ACC112 (cell line): Measurements from ENCODE around the gene D2HGDH.

Source experiments
- H2AFZ ChIP-seq: fragments of 200-600 bp; sonication (generic); one replicate; pipeline ENCODE4 v1.6.0; 2017; ENCODE audit warnings: antibody characterized with exemption, low read length; ENCODE audit not compliant: unreplicated experiment
- H3K27ac ChIP-seq: fragments of 200-600 bp; sonication (generic); 2 replicates; pipeline ENCODE4 v1.5.1; 2014; ENCODE audit warnings: low read depth, mild to moderate bottlenecking, antibody characterized with exemption, low read length, moderate library complexity
- H3K27me3 ChIP-seq: fragments of 200-600 bp; sonication (generic); 2 replicates; pipeline ENCODE4 v1.6.1; 2014; ENCODE audit warnings: mild to moderate bottlenecking, antibody characterized with exemption, low read length, moderate library complexity, mixed read lengths; ENCODE audit not compliant: insufficient read depth
- H3K36me3 ChIP-seq: fragments of 200-600 bp; sonication (generic); 2 replicates; pipeline ENCODE4 v1.6.1; 2016; ENCODE audit warnings: mild to moderate bottlenecking, antibody characterized with exemption, low read length, moderate library complexity, mixed read lengths; ENCODE audit not compliant: insufficient read depth
- H3K4me1 ChIP-seq: fragments of 200-600 bp; sonication (generic); one replicate; pipeline ENCODE4 v1.6.1; 2016; ENCODE audit warnings: low read length, mixed read lengths; ENCODE audit not compliant: insufficient read depth, unreplicated experiment, control insufficient read depth
- H3K4me3 ChIP-seq: fragments of 200-600 bp; sonication (generic); 2 replicates; pipeline ENCODE4 v1.5.1; 2014; ENCODE audit warnings: mild to moderate bottlenecking, low read depth, low read length
- H3K79me2 ChIP-seq: fragments of 200-600 bp; sonication (generic); one replicate; pipeline ENCODE4 v1.6.0; 2016; ENCODE audit warnings: low read length; ENCODE audit not compliant: control insufficient read depth, unreplicated experiment, insufficient read depth

The D2HGDH gene

GRCh38 chr2:241734467-241735208 is at the start of gene D2HGDH:
TSS of gene D2HGDH (plus strand) at chr2:241734630. CDS start at chr2:241735225, 595 bp downstream.
- no peaks in the 10 kb centered on the region for H3K36me3 ChIP-seq
- peak within 1 kb of the TSS; percentile 48 for H3K27ac ChIP-seq
- H3K27me3 ChIP-seq = no peaks in the 10 kb centered on the region
- peak within 1 kb of the TSS; percentile 83 for H2AFZ ChIP-seq
- H3K4me3 ChIP-seq = peak within 1 kb of the TSS; percentile 99
- no peaks in the 10 kb centered on the region for H3K79me2 ChIP-seq
- H3K4me1 ChIP-seq = peaks cover 9% of the 10 kb centered on the region

- Histone ChIP-seq H2AFZ (peak overlapping the region; percentile 64), H3K27ac (peak overlapping the region; percentile 46), H3K79me2 (peaks cover 57% of the 10 kb centered on the region), H3K4me1 (peaks cover 20% of the 10 kb centered on the region), H3K27me3 (no peaks in the 10 kb centered on the region), H3K4me3 (peak overlapping the region; percentile 100), H3K36me3 (peaks cover 10% of the 10 kb centered on the region; the same call in 1 of the 2 replicates)
Measured at GRCh38 chr2:241686324-241686649, 48.1 kb upstream of the D2HGDH start.

GRCh38 chr2:241686650-241687425 is 47.6 kb upstream of the D2HGDH start, which contains the start of gene DTYMK:
TSS of gene DTYMK (minus strand) at chr2:241686815. CDS start at chr2:241686783, 32 bp downstream.
- Histone ChIP-seq H2AFZ (peak within 1 kb of the TSS; percentile 64), H3K27ac (peak within 1 kb of the TSS; percentile 82), H3K27me3 (no peaks in the 10 kb centered on the region), H3K36me3 (peaks cover 10% of the 10 kb centered on the region; the same call in 1 of the 2 replicates), H3K4me1 (peaks cover 19% of the 10 kb centered on the region), H3K4me3 (peak within 1 kb of the TSS; percentile 100), H3K79me2 (peaks cover 57% of the 10 kb centered on the region)

- H3K36me3 ChIP-seq = peaks cover under 1% of the 10 kb centered on the region; the same call in 1 of the 2 replicates
- H3K79me2 ChIP-seq = peaks cover 48% of the 10 kb centered on the region
- H3K4me1 ChIP-seq = peaks cover 25% of the 10 kb centered on the region
- H3K4me3 ChIP-seq = no peak overlapping the region
- H2AFZ ChIP-seq = no peak overlapping the region
- H3K27ac ChIP-seq = no peak overlapping the region
- no peaks in the 10 kb centered on the region for H3K27me3 ChIP-seq
Measured at GRCh38 chr2:241689306-241689705, 45.1 kb upstream of the D2HGDH start.

GRCh38 chr2:241690202-241690717 is 44.2 kb upstream of the D2HGDH start:
- Histone ChIP-seq H3K27ac (no peak overlapping the region), H3K36me3 (no peaks in the 10 kb centered on the region), H3K27me3 (no peaks in the 10 kb centered on the region), H3K4me1 (peaks cover 25% of the 10 kb centered on the region), H2AFZ (no peak overlapping the region), H3K4me3 (no peak overlapping the region), H3K79me2 (peaks cover 40% of the 10 kb centered on the region)

- Histone ChIP-seq H3K27me3 (no peaks in the 10 kb centered on the region), H3K27ac (0 out of 2 replicates have a peak overlapping the region, but pooled peaks have one; percentile 33), H2AFZ (no peak overlapping the region), H3K4me3 (no peak overlapping the region), H3K4me1 (peaks cover 21% of the 10 kb centered on the region), H3K36me3 (no peaks in the 10 kb centered on the region), H3K79me2 (peaks cover 22% of the 10 kb centered on the region)
Measured at GRCh38 chr2:241692448-241692847, 42.0 kb upstream of the D2HGDH start.

GRCh38 chr2:241695651-241696050 is 38.8 kb upstream of the D2HGDH start:
- Histone ChIP-seq H3K27me3 (no peaks in the 10 kb centered on the region), H3K27ac (no peak overlapping the region), H3K4me1 (peaks cover 18% of the 10 kb centered on the region), H2AFZ (no peak overlapping the region), H3K4me3 (no peak overlapping the region), H3K36me3 (no peaks in the 10 kb centered on the region), H3K79me2 (no peaks in the 10 kb centered on the region)

GRCh38 chr2:241701149-241701398 is 33.4 kb upstream of the D2HGDH start:
- Histone ChIP-seq H2AFZ (peak overlapping the region; percentile 38), H3K4me3 (peak overlapping the region; percentile 87), H3K27ac (peak overlapping the region; percentile 85), H3K27me3 (no peaks in the 10 kb centered on the region), H3K4me1 (peaks cover 8% of the 10 kb centered on the region), H3K36me3 (peaks cover 10% of the 10 kb centered on the region), H3K79me2 (peaks cover 15% of the 10 kb centered on the region)

GRCh38 chr2:241701399-241702154 is 32.9 kb upstream of the D2HGDH start, which contains the start of gene ING5:
TSS of gene ING5 (plus strand) at chr2:241702039. CDS start at chr2:241702066, 27 bp downstream.
- Histone ChIP-seq H3K4me3 (peak within 1 kb of the TSS; percentile 91), H3K36me3 (peaks cover 14% of the 10 kb centered on the region), H3K79me2 (peaks cover 15% of the 10 kb centered on the region), H2AFZ (peak within 1 kb of the TSS; percentile 38), H3K27ac (peak within 1 kb of the TSS; percentile 85), H3K4me1 (peaks cover 8% of the 10 kb centered on the region), H3K27me3 (no peaks in the 10 kb centered on the region)
